HG02588 (cell line): ENCODE data around the gene TEX38.
"Not testable (repeated sequence)": the region's sequence is repeated elsewhere in the genome, so short reads cannot be mapped to it uniquely, and the experiment has no call there.

Source experiments
- ATAC-seq: cut with Tn5 transposase; IDR thresholded peaks from one replicate; pipeline ENCODE4 v1.9.1; 2021; ENCODE audit warnings: mild to moderate bottlenecking, moderate library complexity; ENCODE audit not compliant: unreplicated experiment

Gene TEX38

DNA sequence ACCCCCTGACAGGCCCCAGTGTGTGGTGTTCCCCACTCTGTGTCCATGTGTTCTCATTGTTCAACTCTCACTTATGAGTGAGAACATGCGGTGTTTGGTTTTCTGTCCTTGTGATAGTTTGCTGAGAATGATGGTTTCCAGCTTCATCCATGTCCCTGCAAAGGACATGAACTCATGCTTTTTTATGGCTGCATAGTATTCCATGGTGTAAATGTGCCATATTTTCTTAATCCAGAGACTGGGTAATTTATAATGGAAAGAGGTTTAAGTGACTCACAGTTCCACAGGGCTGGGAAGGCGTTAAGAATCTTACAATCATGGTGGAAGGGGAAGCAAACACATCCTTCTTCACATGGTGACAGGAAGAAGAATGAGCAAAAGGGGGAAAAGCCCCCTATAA is 17.0 kb upstream of the TEX38 start:
- ATAC-seq = not testable (repeated sequence)

DNA sequence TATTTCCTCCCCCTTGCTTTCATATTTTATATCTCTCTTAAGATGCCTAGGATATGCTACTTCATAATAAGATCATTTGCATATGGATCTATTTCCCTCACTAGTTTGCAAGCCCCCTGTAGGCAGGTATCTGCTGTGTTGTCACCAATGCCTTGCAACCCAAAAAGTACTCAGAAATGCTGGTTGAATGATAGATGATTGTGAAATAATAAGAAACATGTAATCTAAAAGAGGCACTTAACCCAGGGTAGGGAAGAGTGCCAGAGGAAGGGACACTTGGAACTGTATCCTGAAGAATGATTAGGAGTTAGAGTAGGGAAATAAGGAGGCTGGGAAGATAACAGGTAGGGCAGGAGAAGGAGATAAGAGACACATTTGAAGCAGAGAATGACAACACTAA is 15.8 kb upstream of the TEX38 start:
- no peak for ATAC-seq

- ATAC-seq = no peak
Measured at GRCh38 chr1:46656643-46657042, 15.0 kb upstream of the TEX38 start.

- ATAC-seq = no peak
Measured at GRCh38 chr1:46657775-46658174, 13.9 kb upstream of the TEX38 start.

- ATAC-seq = no peak
Measured at GRCh38 chr1:46659307-46659870, 12.3 kb upstream of the TEX38 start.

GRCh38 chr1:46660116-46660515 is 11.5 kb upstream of the TEX38 start:
- ATAC-seq = not testable (repeated sequence)

DNA sequence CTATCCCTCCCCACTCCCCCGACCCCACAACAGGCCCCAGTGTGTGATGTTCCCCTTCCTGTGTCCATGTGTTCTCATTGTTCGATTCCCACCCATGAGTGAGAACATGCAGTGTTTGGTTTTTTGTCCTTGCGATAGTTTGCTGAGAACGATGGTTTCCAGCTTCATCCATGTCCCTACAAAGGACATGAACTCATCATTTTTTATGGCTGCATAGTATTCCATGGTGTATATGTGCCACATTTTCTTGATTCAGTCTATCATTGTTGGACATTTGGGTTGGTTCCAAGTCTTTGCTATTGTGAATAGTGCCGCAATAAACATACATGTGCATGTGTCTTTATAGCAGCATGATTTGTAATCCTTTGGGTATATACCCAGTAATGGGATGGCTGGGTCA is 8.7 kb upstream of the TEX38 start:
- not testable (repeated sequence) for ATAC-seq

- no peak for ATAC-seq
Measured at GRCh38 chr1:46665983-46666382, 5.7 kb upstream of the TEX38 start.

- peak; percentile 79 for ATAC-seq
Measured at GRCh38 chr1:46667782-46668760, 3.6 kb upstream of the TEX38 start, which contains the start of gene ATPAF1. Gene ATPAF1 (minus strand): TSS chr1:46668364. CDS start chr1:46668322, 42 bp downstream.

DNA sequence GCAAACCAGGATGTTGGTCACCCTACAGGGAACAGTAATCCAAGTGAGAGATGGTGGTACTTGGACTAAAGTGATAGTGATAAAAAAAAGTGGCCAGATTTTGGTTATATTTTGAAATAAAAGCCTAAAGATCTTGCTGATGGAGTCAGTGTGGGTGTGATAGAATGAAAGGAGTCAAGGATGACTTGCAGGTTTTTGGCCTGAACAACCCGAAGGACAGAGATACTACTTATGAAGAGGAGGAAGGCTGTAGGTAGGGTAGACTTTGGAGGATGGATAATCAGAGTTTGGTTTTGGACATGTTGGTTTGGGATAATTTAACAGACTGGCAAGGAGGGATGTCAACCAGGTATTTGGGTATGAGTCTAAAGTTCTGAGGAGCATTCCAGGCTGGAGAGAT is 1.5 kb upstream of the TEX38 start:
- no peak for ATAC-seq

GRCh38 chr1:46672696-46673095 is 1.0 kb downstream of the TEX38 start:
- no peak for ATAC-seq

DNA sequence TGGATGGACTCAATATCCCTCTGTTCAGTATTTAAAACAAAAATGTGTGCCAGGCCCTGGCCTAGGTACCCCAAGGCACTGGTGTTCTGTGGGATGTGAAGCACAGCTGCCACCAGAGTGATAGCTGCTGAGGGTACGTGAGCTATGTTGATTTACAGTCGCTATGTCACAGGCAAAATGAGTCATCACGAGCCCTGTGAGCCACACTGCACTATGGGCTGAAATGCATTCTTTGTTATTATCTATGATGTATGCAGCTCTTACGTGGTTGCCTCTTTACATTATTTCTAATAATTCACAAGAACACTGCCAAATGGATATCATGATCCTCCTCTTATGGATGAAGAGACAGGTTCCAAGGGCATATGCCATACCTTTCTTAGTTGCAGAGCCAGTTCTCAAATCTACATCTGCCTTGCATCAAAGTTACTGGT is 2.1 kb downstream of the TEX38 start:
- ATAC-seq = no peak

DNA sequence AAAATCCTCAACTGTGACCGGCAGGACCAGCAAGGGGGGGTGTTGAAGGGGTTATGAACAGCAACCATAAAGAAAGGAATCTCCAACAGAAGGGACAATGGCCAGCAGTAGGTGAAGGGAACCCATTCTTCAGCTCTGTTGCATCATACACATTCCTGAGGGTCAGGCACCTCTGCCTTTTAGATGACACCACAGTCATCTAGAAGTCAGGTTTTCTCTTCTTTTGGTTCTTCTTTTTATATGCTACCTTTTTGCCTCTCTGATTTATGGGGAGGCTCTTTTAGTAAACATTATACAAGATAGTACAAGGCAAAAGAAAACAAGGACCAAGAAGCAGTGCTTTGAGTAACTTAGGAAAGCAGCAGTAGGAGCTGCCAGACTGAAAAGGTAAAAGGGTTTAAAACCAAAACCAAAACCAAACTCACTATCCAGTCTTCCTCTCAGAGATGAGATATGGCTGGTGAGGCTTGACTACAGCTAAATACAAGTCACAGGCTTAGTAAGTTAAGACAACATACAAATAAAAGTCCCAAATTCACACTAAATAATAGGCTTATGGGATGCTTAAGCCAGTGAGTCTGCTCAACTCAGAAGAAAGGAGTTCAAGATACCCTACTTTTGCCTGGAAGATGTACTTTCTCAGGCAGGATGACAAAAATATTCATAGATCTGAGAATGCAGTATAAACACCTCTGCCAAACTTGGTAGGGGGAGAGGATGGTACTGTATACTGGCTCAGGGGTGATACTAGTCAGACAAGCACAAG is 4.1 kb downstream of the TEX38 start:
- no peak for ATAC-seq

DNA sequence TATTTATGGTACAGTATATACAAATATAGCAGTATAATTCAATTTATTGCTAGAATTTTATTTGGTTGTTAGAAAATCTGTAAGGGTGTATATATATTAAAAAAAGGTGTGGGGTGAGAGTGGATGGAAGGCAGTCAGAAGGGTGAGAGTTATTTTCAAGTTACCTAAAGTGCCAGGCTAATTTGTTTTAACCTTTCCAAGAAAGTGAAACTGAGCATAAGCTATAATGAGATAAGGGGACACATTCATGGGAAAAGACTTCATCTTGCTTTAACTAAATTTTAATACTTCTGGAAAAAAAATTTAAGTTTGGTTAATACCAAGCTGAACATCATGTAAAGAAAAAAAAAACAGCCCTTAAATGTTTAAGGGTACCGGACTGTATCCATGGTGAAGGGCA is 4.9 kb downstream of the TEX38 start:
- ATAC-seq = no peak

GRCh38 chr1:46677339-46677738 is 5.7 kb downstream of the TEX38 start:
- no peak for ATAC-seq

- no peak for ATAC-seq
Measured at GRCh38 chr1:46679789-46680573, 8.3 kb downstream of the TEX38 start.

DNA sequence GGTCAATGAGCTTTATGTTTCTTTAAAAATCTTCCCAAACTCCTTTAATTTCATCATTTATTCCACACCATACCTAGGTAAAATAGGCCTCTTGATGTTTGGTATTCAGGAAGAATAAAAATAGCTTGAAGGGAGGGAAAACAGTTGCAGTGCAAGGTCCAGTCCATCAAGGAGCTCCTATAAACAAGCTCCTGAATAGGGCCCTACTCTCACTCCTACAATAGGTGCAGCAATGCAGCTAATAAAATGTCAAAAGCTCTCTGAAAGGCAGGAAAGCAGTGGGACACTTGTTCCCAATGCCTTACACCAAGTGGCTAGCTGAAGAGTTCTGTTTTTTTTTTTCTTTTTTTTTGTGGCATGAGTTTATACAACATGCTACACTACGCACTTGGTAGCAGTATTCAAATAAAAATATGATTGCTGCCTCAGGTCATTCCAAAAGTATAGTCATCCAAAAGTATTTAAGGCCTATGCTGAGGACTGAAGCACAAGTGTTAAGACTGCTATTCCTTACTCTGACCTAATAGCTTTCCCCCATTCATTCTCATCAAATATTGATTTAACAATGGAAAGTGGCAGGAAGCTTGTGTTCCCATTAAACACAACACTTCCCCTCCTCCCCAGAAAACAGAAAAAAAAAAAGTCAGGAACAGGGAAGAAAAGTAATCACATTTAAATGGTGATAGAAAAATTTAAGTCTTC is 9.8 kb downstream of the TEX38 start:
- no peak for ATAC-seq

GRCh38 chr1:46682064-46682463 is 10.4 kb downstream of the TEX38 start:
- ATAC-seq = no peak

DNA sequence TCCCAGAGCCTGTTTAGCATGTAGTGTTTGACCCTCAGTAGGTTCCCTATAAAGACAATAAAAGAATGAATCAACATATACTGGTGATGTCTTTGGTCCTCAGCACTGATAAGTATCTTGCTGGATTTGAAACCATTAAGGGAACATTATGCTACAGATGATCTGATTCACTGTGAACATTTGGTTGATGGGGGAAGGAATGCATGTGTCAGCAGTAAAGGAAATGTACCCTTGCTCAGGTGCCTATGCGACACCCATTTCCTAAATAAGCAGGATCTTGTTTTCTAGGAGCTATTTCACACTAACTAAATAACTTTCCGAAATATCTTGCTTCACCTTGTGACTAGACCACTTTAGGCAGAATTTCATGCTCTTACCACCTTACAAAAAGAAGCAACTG is 13.0 kb downstream of the TEX38 start:
- no peak for ATAC-seq

- ATAC-seq = no peak
Measured at GRCh38 chr1:46686255-46686654, 14.6 kb downstream of the TEX38 start.
